HepG2 (cell line): ENCODE data around the gene BEST2. TPM values are rescaled to one million over a fixed set of nuclear protein-coding genes. Genes with fewer than 3 reads are reported as not detected.
A peak's percentile ranks its signal among the peaks of the same experiment; 100 is the strongest.

ENCODE experiments used
- BORCS8-MEF2B ChIP-seq: sonication (generic); formaldehyde crosslinking; IDR thresholded peaks from 2 replicates; pipeline ENCODE4 v1.8.0; 2022; ENCODE audit warnings: mild to moderate bottlenecking, missing genetic modification reagents
- CBX2 ChIP-seq, 2 experiments: fragments of 200-600 bp in 1 of 2; sonication (generic); formaldehyde crosslinking in 1 of 2; IDR thresholded peaks; 2 replicates each; pipeline versions ENCODE4 v1.7.0 to v1.8.1; 2018 to 2022; ENCODE audit warnings: low read depth in 2 of 2, low read length in 1 of 2, mild to moderate bottlenecking in 1 of 2, missing genetic modification reagents in 1 of 2
- ETV6 ChIP-seq: sonication (generic); formaldehyde crosslinking; conservative IDR thresholded peaks from 2 replicates; pipeline ENCODE4 v1.4.0; 2020; ENCODE audit warnings: missing genetic modification reagents
- HOXA7 ChIP-seq: sonication (generic); formaldehyde crosslinking; IDR thresholded peaks from 2 replicates; pipeline ENCODE4 v1.8.1; 2022; ENCODE audit warnings: mild to moderate bottlenecking, missing genetic modification reagents, moderate library complexity
- MAZ ChIP-seq, 2 experiments: sonication (generic) in 1 of 2; formaldehyde crosslinking in 1 of 2; IDR thresholded peaks; 2 replicates each; pipeline versions ENCODE4 v1.5.0 to v1.6.1; 2012 to 2020; ENCODE audit warnings: low read depth in 2 of 2, mild to moderate bottlenecking in 2 of 2, borderline replicate concordance in 1 of 2, improper control_type of control experiment in 1 of 2, low read length in 1 of 2, missing genetic modification reagents in 1 of 2, moderate library complexity in 1 of 2
- MXD4 ChIP-seq: IDR thresholded peaks from 2 replicates; pipeline ENCODE4 v1.6.1; 2016; ENCODE audit warnings: mild to moderate bottlenecking, missing biosample characterization, missing genetic modification reagents
- POLR2G ChIP-seq: fragments of 200-400 bp; formaldehyde crosslinking; IDR thresholded peaks from 2 replicates; pipeline ENCODE4 v1.6.1; 2018; ENCODE audit warnings: mild to moderate bottlenecking, low read depth, low read length, moderate library complexity
- RAD21 ChIP-seq: fragments of 450-650 bp; formaldehyde crosslinking; IDR thresholded peaks from 2 replicates; pipeline ENCODE4 v1.5.0; 2020; ENCODE audit warnings: mild to moderate bottlenecking
- SMC3 ChIP-seq: IDR thresholded peaks from 2 replicates; pipeline ENCODE4 v1.6.1; 2011; ENCODE audit warnings: low read length, improper control_type of control experiment
- SNRNP70 ChIP-seq: fragments of 200-400 bp; formaldehyde crosslinking; IDR thresholded peaks from 2 replicates; pipeline ENCODE4 v1.6.1; 2017; ENCODE audit warnings: mild to moderate bottlenecking, low read depth, low read length, moderate library complexity
- SOX5 ChIP-seq: IDR thresholded peaks from 2 replicates; pipeline ENCODE4 v1.6.1; 2016; ENCODE audit warnings: borderline replicate concordance
- SPEN ChIP-seq: sonication (generic); formaldehyde crosslinking; IDR thresholded peaks from 2 replicates; pipeline ENCODE4 v1.5.1; 2020; ENCODE audit warnings: low read depth, mild to moderate bottlenecking, missing genetic modification reagents
- ZNF678 ChIP-seq: sonication (generic); formaldehyde crosslinking; IDR thresholded peaks from 2 replicates; pipeline ENCODE4 v1.4.0; 2020; ENCODE audit warnings: mild to moderate bottlenecking, missing genetic modification reagents
- ZNF816 ChIP-seq: sonication (generic); formaldehyde crosslinking; IDR thresholded peaks from 2 replicates; pipeline ENCODE4 v1.8.0; 2022; ENCODE audit warnings: missing genetic modification reagents, mild to moderate bottlenecking, borderline replicate concordance
- polyA plus RNA-seq, 8 experiments: library from polyadenylated mRNA; depleted of rRNA in 3 of 8; stranded (reverse) in 7 of 8; unstranded in 1 of 8; fragments of >200 nt; fragmentation: Illumina TruSeq in 4 of 8; extraction: Trizol in 4 of 8; gene quantifications; 2 replicates each; pipeline versions ENCODE4 v1.2.1 to v1.2.3, GENCODE V29; 2011 to 2016; ENCODE audit warnings: low read depth in 4 of 8, missing spikeins in 1 of 8, mixed read lengths in 1 of 8; ENCODE audit not compliant: insufficient read depth in 1 of 8
- total RNA-seq, 5 experiments: library from RNA; depleted of rRNA; stranded (reverse); fragments of >200 nt; fragmentation: Illumina TruSeq; extraction: Trizol; gene quantifications; 2 replicates each; pipeline ENCODE4 v1.2.3, GENCODE V29; 2016; ENCODE audit warnings: low read depth in 1 of 5
- TF ChIP-seq, protein P1 (sequence below): sonication (generic); formaldehyde crosslinking; IDR thresholded peaks from 2 replicates; pipeline ENCODE4 v1.4.0; 2020; ENCODE audit warnings: missing genetic modification reagents
- TF ChIP-seq, protein P2 (sequence below): sonication (generic); formaldehyde crosslinking; conservative IDR thresholded peaks from 2 replicates; pipeline ENCODE4 v1.4.0; 2020; ENCODE audit warnings: missing genetic modification reagents
- TF ChIP-seq, protein P3 (sequence below): sonication (generic); formaldehyde crosslinking; IDR thresholded peaks from 2 replicates; pipeline ENCODE4 v1.4.0; 2020; ENCODE audit warnings: missing genetic modification reagents, borderline replicate concordance
- TF ChIP-seq, protein P4 (sequence below): sonication (generic); formaldehyde crosslinking; IDR thresholded peaks from 2 replicates; pipeline ENCODE4 v1.5.1; 2020; ENCODE audit warnings: mild to moderate bottlenecking, missing genetic modification reagents, moderate library complexity

The BEST2 gene
- total and polyA plus RNA-seq, 2 of the 13 experiments (the other 11 are each of a cell fraction or from before 2014, with no cell fraction given): not detected

DNA sequence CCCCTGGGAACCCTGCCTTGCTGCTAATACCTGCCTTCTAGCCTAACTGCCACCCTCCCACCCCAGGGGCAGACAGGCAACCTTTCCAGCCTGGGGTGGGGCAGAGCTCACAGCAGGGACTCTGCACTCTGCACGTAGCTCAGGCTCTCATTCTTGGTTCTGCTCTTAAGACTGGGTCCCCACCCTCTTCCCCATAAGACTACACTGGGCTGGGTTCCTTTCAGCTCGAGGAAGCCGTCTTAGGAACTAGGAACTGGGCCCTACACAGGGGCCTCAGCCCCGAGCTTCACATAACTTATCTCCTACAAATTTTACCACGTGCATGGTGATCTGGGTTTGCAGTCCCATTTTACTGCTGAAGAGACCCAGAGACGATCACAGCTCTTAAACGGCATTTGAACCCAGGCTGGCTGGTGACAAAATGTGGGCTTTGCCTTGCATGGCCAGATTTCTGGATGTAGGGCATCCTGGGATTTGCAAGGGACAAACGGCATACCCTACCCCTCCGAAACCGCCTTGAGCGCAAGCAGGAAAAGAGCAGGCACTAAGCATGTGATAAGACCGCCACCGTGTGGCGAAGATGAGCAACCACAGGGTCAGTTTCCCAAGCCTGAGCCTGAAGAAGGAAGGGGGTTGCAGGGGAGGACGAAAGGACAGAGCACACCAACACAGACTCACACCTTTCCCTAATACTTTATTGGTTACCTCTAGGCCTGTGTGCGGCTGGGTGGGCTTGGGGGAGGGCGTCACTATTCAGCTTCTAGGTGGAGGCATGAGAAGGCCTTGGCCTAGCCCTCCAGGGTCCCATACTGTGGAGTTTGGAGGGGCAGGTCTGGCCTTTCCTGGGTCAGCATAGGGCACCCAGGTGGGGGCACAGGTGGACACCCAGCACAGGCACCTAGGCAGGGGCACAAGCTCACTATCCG lies 44.8 kb downstream of the BEST2 start (continued):
- TF ChIP-seq BORCS8-MEF2B (no peak), CBX2 (IDR thresholded peaks at IDR 0.05; ENCODE audit: low read depth, low read length) (no peak), CBX2 (CRISPR knock-in tag; IDR thresholded peaks at IDR 0.05; ENCODE audit: low read depth) (no peak), SMC3 (peak; percentile 99), SOX5 (CRISPR knock-in tag) (0 out of 2 replicates have a peak, but pooled peaks have one; percentile 18), SNRNP70 (no peak), MAZ (IDR thresholded peaks at IDR 0.05; ENCODE audit: borderline replicate concordance, low read depth, low read length) (no peak), MAZ (CRISPR knock-in tag; IDR thresholded peaks at IDR 0.05; ENCODE audit: low read depth) (0 out of 2 replicates have a peak, but pooled peaks have one; percentile 28), MXD4 (CRISPR knock-in tag) (peak; percentile 30; the same call in 1 of the 2 replicates), POLR2G (peak; percentile 54; the same call in 1 of the 2 replicates), ZNF816 (CRISPR knock-in tag) (no peak), ZNF678 (CRISPR knock-in tag) (no peak), RAD21 (CRISPR knock-in tag) (peak; percentile 96), ETV6 (CRISPR knock-in tag) (no peak), SPEN (CRISPR knock-in tag) (peak; percentile 60; the same call in 1 of the 2 replicates), HOXA7 (CRISPR knock-in tag) (no peak)
- TF ChIP-seq, protein P1, sequence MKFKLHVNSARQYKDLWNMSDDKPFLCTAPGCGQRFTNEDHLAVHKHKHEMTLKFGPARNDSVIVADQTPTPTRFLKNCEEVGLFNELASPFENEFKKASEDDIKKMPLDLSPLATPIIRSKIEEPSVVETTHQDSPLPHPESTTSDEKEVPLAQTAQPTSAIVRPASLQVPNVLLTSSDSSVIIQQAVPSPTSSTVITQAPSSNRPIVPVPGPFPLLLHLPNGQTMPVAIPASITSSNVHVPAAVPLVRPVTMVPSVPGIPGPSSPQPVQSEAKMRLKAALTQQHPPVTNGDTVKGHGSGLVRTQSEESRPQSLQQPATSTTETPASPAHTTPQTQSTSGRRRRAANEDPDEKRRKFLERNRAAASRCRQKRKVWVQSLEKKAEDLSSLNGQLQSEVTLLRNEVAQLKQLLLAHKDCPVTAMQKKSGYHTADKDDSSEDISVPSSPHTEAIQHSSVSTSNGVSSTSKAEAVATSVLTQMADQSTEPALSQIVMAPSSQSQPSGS: peak; percentile 48; the same call in 1 of the 2 replicates
- TF ChIP-seq, protein P2, sequence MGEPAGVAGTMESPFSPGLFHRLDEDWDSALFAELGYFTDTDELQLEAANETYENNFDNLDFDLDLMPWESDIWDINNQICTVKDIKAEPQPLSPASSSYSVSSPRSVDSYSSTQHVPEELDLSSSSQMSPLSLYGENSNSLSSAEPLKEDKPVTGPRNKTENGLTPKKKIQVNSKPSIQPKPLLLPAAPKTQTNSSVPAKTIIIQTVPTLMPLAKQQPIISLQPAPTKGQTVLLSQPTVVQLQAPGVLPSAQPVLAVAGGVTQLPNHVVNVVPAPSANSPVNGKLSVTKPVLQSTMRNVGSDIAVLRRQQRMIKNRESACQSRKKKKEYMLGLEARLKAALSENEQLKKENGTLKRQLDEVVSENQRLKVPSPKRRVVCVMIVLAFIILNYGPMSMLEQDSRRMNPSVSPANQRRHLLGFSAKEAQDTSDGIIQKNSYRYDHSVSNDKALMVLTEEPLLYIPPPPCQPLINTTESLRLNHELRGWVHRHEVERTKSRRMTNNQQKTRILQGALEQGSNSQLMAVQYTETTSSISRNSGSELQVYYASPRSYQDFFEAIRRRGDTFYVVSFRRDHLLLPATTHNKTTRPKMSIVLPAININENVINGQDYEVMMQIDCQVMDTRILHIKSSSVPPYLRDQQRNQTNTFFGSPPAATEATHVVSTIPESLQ: no peak
- TF ChIP-seq, protein P3, sequence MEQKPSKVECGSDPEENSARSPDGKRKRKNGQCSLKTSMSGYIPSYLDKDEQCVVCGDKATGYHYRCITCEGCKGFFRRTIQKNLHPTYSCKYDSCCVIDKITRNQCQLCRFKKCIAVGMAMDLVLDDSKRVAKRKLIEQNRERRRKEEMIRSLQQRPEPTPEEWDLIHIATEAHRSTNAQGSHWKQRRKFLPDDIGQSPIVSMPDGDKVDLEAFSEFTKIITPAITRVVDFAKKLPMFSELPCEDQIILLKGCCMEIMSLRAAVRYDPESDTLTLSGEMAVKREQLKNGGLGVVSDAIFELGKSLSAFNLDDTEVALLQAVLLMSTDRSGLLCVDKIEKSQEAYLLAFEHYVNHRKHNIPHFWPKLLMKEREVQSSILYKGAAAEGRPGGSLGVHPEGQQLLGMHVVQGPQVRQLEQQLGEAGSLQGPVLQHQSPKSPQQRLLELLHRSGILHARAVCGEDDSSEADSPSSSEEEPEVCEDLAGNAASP (CRISPR knock-in tag): 0 out of 2 replicates have a peak, but pooled peaks have one; percentile 33
- TF ChIP-seq, protein P4, sequence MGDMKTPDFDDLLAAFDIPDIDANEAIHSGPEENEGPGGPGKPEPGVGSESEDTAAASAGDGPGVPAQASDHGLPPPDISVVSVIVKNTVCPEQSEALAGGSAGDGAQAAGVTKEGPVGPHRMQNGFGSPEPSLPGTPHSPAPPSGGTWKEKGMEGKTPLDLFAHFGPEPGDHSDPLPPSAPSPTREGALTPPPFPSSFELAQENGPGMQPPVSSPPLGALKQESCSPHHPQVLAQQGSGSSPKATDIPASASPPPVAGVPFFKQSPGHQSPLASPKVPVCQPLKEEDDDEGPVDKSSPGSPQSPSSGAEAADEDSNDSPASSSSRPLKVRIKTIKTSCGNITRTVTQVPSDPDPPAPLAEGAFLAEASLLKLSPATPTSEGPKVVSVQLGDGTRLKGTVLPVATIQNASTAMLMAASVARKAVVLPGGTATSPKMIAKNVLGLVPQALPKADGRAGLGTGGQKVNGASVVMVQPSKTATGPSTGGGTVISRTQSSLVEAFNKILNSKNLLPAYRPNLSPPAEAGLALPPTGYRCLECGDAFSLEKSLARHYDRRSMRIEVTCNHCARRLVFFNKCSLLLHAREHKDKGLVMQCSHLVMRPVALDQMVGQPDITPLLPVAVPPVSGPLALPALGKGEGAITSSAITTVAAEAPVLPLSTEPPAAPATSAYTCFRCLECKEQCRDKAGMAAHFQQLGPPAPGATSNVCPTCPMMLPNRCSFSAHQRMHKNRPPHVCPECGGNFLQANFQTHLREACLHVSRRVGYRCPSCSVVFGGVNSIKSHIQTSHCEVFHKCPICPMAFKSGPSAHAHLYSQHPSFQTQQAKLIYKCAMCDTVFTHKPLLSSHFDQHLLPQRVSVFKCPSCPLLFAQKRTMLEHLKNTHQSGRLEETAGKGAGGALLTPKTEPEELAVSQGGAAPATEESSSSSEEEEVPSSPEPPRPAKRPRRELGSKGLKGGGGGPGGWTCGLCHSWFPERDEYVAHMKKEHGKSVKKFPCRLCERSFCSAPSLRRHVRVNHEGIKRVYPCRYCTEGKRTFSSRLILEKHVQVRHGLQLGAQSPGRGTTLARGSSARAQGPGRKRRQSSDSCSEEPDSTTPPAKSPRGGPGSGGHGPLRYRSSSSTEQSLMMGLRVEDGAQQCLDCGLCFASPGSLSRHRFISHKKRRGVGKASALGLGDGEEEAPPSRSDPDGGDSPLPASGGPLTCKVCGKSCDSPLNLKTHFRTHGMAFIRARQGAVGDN (CRISPR knock-in tag): peak; percentile 48; the same call in 1 of the 2 replicates
